HEK293 (cell line): ENCODE data around the gene REEP5.

ENCODE experiments used
- BCL11B ChIP-seq: fragments of 450-650 bp; formaldehyde crosslinking; IDR thresholded peaks from 2 replicates; pipeline ENCODE4 v1.5.1; 2016; ENCODE audit warnings: low read depth, missing biosample characterization, missing genetic modification characterization
- GLI2 ChIP-seq: fragments of 450-650 bp; formaldehyde crosslinking; IDR thresholded peaks from 2 replicates; pipeline ENCODE4; 2017; ENCODE audit warnings: missing biosample characterization, missing genetic modification characterization, low read depth, borderline replicate concordance
- MEIS1 ChIP-seq: sonication (generic); formaldehyde crosslinking; IDR thresholded peaks from 2 replicates; pipeline ENCODE4 v1.8.1; 2022; ENCODE audit warnings: missing genetic modification reagents, mild to moderate bottlenecking, borderline replicate concordance
- SCRT2 ChIP-seq: fragments of 450-650 bp; formaldehyde crosslinking; IDR thresholded peaks from 2 replicates; pipeline ENCODE4 v1.5.1; 2016; ENCODE audit warnings: missing biosample characterization, missing genetic modification characterization
- SP2 ChIP-seq: fragments of 450-650 bp; formaldehyde crosslinking; IDR thresholded peaks from 2 replicates; pipeline ENCODE4 v1.5.1; 2016; ENCODE audit warnings: missing biosample characterization, missing genetic modification characterization
- ZFP3 ChIP-seq: fragments of 450-650 bp; formaldehyde crosslinking; IDR thresholded peaks from 2 replicates; pipeline ENCODE4 v1.5.1; 2016; ENCODE audit warnings: low read depth, missing biosample characterization, missing genetic modification characterization
- ZIC2 ChIP-seq: fragments of 450-650 bp; formaldehyde crosslinking; IDR thresholded peaks from 2 replicates; pipeline ENCODE4 v1.5.1; 2016; ENCODE audit warnings: missing biosample characterization, missing genetic modification characterization
- ZNF157 ChIP-seq: fragments of 450-650 bp; formaldehyde crosslinking; IDR thresholded peaks from 2 replicates; pipeline ENCODE4 v1.5.1; 2016; ENCODE audit warnings: missing biosample characterization, missing genetic modification characterization
- ZNF2 ChIP-seq: fragments of 450-650 bp; formaldehyde crosslinking; IDR thresholded peaks from 2 replicates; pipeline ENCODE4 v1.5.1; 2016; ENCODE audit warnings: missing biosample characterization, missing genetic modification characterization
- ZNF248 ChIP-seq: fragments of 450-650 bp; formaldehyde crosslinking; IDR thresholded peaks from 2 replicates; pipeline ENCODE4 v1.5.1; 2017; ENCODE audit warnings: missing biosample characterization, missing genetic modification characterization
- ZNF324 ChIP-seq: fragments of 450-650 bp; formaldehyde crosslinking; IDR thresholded peaks from 2 replicates; pipeline ENCODE4 v1.5.1; 2016; ENCODE audit warnings: missing biosample characterization, missing genetic modification characterization
- ZNF350 ChIP-seq: fragments of 450-650 bp; formaldehyde crosslinking; IDR thresholded peaks from 2 replicates; pipeline ENCODE4 v1.5.0; 2017; ENCODE audit warnings: missing biosample characterization, mild to moderate bottlenecking, missing genetic modification characterization
- ZNF354C ChIP-seq: fragments of 450-650 bp; formaldehyde crosslinking; IDR thresholded peaks from 2 replicates; pipeline ENCODE4 v1.5.1; 2016; ENCODE audit warnings: missing biosample characterization, missing genetic modification characterization, low read depth, borderline replicate concordance
- ZNF530 ChIP-seq: fragments of 450-650 bp; formaldehyde crosslinking; IDR thresholded peaks from 2 replicates; pipeline ENCODE4 v1.5.1; 2016; ENCODE audit warnings: low read depth, missing biosample characterization, missing genetic modification characterization
- ZNF558 ChIP-seq: fragments of 450-650 bp; formaldehyde crosslinking; IDR thresholded peaks from 2 replicates; pipeline ENCODE4 v1.5.1; 2016; ENCODE audit warnings: missing biosample characterization, missing genetic modification characterization
- ZNF600 ChIP-seq: fragments of 450-650 bp; formaldehyde crosslinking; IDR thresholded peaks from 2 replicates; pipeline ENCODE4 v1.5.1; 2016; ENCODE audit warnings: missing biosample characterization, missing genetic modification characterization
- ZNF629 ChIP-seq: fragments of 450-650 bp; formaldehyde crosslinking; IDR thresholded peaks from 2 replicates; pipeline ENCODE4 v1.5.1; 2017; ENCODE audit warnings: missing biosample characterization, missing genetic modification characterization
- ZNF701 ChIP-seq: fragments of 450-650 bp; formaldehyde crosslinking; IDR thresholded peaks from 2 replicates; pipeline ENCODE4 v1.5.1; 2016; ENCODE audit warnings: missing biosample characterization, missing genetic modification characterization
- ZNF707 ChIP-seq: fragments of 450-650 bp; formaldehyde crosslinking; IDR thresholded peaks from 2 replicates; pipeline ENCODE4 v1.5.1; 2016; ENCODE audit warnings: missing biosample characterization, missing genetic modification characterization
- ZSCAN16 ChIP-seq: fragments of 450-650 bp; formaldehyde crosslinking; IDR thresholded peaks from 2 replicates; pipeline ENCODE4 v1.5.1; 2016; ENCODE audit warnings: missing biosample characterization, missing genetic modification characterization
- ZSCAN30 ChIP-seq: fragments of 450-650 bp; IDR thresholded peaks from 2 replicates; pipeline ENCODE4 v1.5.1; 2018; ENCODE audit warnings: missing biosample characterization, mild to moderate bottlenecking, missing genetic modification characterization, moderate library complexity
- ZXDB ChIP-seq: fragments of 450-650 bp; formaldehyde crosslinking; IDR thresholded peaks from 2 replicates; pipeline ENCODE4 v1.5.1; 2016; ENCODE audit warnings: missing biosample characterization, missing genetic modification characterization
- TF ChIP-seq, protein P1 (sequence below): fragments of 450-650 bp; formaldehyde crosslinking; IDR thresholded peaks from 2 replicates; pipeline ENCODE4 v1.5.1; 2016; ENCODE audit warnings: missing biosample characterization, missing genetic modification characterization
- TF ChIP-seq, protein P2 (sequence below): sonication (generic); formaldehyde crosslinking; IDR thresholded peaks from 2 replicates; pipeline ENCODE4 v1.8.1; 2022; ENCODE audit warnings: mild to moderate bottlenecking, moderate library complexity, missing genetic modification reagents
- TF ChIP-seq, protein P3 (sequence below): fragments of 450-650 bp; formaldehyde crosslinking; IDR thresholded peaks from 2 replicates; pipeline ENCODE4 v1.5.1; 2017; ENCODE audit warnings: missing biosample characterization, missing genetic modification characterization
- TF ChIP-seq, protein P4 (sequence below): fragments of 450-650 bp; formaldehyde crosslinking; IDR thresholded peaks from 2 replicates; pipeline ENCODE4 v1.5.1; 2017; ENCODE audit warnings: missing biosample characterization, missing genetic modification characterization
- TF ChIP-seq, protein P5 (sequence below): fragments of 450-650 bp; formaldehyde crosslinking; optimal IDR thresholded peaks from 2 replicates; pipeline ENCODE3; 2016; ENCODE audit warnings: missing biosample characterization, mild to moderate bottlenecking, missing genetic modification characterization
- TF ChIP-seq, protein P6 (sequence below): fragments of 450-650 bp; formaldehyde crosslinking; IDR thresholded peaks from 2 replicates; pipeline ENCODE4 v1.5.1; 2016; ENCODE audit warnings: missing biosample characterization, missing genetic modification characterization
- TF ChIP-seq, protein P7 (sequence below): fragments of 450-650 bp; formaldehyde crosslinking; IDR thresholded peaks from 2 replicates; pipeline ENCODE4 v1.5.1; 2016; ENCODE audit warnings: missing biosample characterization, missing genetic modification characterization

The REEP5 gene

DNA sequence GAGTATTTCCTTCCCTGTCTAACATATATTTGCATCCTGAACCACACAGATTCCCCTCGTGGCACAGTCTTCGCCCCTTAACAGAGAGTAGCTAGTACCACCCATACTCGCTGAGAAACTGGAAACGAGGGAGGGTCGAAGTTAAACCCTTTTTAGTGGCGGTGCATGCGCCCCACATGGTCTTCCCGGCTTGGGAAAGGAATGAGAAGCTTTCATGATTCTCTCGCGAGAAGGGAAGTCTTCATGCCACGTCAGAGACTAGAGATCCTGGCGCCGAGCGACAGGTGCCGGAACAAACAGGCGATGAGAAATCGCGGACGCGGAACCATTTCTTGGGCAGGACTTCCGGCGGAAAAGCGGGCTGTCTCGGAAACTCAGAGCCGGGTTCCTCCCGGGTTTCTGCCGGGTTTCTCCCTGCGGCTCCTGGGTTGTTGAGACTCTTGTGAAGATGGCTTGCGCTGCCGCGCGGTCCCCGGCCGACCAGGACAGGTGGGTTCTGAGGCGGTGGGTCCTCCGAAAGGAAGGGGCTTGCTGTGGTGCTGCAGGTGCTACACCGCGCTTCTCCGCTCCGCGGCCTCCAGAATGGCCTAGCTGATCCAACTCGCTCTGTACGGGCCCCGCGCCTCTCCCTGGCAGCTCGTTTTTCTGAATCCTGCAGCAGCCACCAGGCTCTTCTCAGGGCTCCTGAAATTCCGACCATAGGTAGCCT lies 60.9 kb downstream of the REEP5 start, which contains the start of gene SRP19 (continued):
- TF ChIP-seq, protein P1, sequence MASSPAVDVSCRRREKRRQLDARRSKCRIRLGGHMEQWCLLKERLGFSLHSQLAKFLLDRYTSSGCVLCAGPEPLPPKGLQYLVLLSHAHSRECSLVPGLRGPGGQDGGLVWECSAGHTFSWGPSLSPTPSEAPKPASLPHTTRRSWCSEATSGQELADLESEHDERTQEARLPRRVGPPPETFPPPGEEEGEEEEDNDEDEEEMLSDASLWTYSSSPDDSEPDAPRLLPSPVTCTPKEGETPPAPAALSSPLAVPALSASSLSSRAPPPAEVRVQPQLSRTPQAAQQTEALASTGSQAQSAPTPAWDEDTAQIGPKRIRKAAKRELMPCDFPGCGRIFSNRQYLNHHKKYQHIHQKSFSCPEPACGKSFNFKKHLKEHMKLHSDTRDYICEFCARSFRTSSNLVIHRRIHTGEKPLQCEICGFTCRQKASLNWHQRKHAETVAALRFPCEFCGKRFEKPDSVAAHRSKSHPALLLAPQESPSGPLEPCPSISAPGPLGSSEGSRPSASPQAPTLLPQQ (tag by site-specific recombination), result 0 out of 2 replicates have a peak, but pooled peaks have one; percentile 9
- TF ChIP-seq, protein P2, sequence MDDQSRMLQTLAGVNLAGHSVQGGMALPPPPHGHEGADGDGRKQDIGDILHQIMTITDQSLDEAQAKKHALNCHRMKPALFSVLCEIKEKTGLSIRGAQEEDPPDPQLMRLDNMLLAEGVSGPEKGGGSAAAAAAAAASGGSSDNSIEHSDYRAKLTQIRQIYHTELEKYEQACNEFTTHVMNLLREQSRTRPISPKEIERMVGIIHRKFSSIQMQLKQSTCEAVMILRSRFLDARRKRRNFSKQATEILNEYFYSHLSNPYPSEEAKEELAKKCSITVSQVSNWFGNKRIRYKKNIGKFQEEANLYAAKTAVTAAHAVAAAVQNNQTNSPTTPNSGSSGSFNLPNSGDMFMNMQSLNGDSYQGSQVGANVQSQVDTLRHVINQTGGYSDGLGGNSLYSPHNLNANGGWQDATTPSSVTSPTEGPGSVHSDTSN (CRISPR knock-in tag), result peak; percentile 92
- TF ChIP-seq BCL11B (tag by site-specific recombination), result no peak
- TF ChIP-seq, protein P3, sequence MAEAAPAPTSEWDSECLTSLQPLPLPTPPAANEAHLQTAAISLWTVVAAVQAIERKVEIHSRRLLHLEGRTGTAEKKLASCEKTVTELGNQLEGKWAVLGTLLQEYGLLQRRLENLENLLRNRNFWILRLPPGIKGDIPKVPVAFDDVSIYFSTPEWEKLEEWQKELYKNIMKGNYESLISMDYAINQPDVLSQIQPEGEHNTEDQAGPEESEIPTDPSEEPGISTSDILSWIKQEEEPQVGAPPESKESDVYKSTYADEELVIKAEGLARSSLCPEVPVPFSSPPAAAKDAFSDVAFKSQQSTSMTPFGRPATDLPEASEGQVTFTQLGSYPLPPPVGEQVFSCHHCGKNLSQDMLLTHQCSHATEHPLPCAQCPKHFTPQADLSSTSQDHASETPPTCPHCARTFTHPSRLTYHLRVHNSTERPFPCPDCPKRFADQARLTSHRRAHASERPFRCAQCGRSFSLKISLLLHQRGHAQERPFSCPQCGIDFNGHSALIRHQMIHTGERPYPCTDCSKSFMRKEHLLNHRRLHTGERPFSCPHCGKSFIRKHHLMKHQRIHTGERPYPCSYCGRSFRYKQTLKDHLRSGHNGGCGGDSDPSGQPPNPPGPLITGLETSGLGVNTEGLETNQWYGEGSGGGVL, result no peak
- peak; percentile 82 for TF ChIP-seq ZNF629 (tag by site-specific recombination)
- peak; percentile 93 for TF ChIP-seq SP2 (tag by site-specific recombination)
- peak; percentile 85 for TF ChIP-seq SCRT2
- no peak for TF ChIP-seq ZFP3
- no peak for TF ChIP-seq ZNF701 (tag by site-specific recombination)
- TF ChIP-seq ZNF558 (tag by site-specific recombination), result no peak
- TF ChIP-seq, protein P4, sequence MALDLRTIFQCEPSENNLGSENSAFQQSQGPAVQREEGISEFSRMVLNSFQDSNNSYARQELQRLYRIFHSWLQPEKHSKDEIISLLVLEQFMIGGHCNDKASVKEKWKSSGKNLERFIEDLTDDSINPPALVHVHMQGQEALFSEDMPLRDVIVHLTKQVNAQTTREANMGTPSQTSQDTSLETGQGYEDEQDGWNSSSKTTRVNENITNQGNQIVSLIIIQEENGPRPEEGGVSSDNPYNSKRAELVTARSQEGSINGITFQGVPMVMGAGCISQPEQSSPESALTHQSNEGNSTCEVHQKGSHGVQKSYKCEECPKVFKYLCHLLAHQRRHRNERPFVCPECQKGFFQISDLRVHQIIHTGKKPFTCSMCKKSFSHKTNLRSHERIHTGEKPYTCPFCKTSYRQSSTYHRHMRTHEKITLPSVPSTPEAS (tag by site-specific recombination), result no peak
- TF ChIP-seq ZSCAN16, result no peak
- TF ChIP-seq ZNF707 (tag by site-specific recombination), result no peak
- TF ChIP-seq, protein P5, sequence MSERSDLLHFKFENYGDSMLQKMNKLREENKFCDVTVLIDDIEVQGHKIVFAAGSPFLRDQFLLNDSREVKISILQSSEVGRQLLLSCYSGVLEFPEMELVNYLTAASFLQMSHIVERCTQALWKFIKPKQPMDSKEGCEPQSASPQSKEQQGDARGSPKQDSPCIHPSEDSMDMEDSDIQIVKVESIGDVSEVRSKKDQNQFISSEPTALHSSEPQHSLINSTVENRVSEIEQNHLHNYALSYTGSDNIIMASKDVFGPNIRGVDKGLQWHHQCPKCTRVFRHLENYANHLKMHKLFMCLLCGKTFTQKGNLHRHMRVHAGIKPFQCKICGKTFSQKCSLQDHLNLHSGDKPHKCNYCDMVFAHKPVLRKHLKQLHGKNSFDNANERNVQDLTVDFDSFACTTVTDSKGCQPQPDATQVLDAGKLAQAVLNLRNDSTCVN (tag by site-specific recombination), result peak; percentile 28
- TF ChIP-seq ZSCAN30 (tag by site-specific recombination), result no peak; the same call in 1 of the 2 replicates
- peak; percentile 68 for TF ChIP-seq ZNF600
- TF ChIP-seq MEIS1 (CRISPR knock-in tag), result no peak
- no peak for TF ChIP-seq ZNF324 (tag by site-specific recombination)
- no peak for TF ChIP-seq GLI2
- no peak for TF ChIP-seq ZNF2 (tag by site-specific recombination)
- no peak for TF ChIP-seq ZIC2
- no peak for TF ChIP-seq ZNF530
- TF ChIP-seq, protein P6, sequence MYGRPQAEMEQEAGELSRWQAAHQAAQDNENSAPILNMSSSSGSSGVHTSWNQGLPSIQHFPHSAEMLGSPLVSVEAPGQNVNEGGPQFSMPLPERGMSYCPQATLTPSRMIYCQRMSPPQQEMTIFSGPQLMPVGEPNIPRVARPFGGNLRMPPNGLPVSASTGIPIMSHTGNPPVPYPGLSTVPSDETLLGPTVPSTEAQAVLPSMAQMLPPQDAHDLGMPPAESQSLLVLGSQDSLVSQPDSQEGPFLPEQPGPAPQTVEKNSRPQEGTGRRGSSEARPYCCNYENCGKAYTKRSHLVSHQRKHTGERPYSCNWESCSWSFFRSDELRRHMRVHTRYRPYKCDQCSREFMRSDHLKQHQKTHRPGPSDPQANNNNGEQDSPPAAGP (tag by site-specific recombination), result 0 out of 2 replicates have a peak, but pooled peaks have one; percentile 13
- TF ChIP-seq ZNF354C (tag by site-specific recombination), result no peak
- TF ChIP-seq ZXDB (tag by site-specific recombination), result peak; percentile 64; the same call in 1 of the 2 replicates
- TF ChIP-seq, protein P7, sequence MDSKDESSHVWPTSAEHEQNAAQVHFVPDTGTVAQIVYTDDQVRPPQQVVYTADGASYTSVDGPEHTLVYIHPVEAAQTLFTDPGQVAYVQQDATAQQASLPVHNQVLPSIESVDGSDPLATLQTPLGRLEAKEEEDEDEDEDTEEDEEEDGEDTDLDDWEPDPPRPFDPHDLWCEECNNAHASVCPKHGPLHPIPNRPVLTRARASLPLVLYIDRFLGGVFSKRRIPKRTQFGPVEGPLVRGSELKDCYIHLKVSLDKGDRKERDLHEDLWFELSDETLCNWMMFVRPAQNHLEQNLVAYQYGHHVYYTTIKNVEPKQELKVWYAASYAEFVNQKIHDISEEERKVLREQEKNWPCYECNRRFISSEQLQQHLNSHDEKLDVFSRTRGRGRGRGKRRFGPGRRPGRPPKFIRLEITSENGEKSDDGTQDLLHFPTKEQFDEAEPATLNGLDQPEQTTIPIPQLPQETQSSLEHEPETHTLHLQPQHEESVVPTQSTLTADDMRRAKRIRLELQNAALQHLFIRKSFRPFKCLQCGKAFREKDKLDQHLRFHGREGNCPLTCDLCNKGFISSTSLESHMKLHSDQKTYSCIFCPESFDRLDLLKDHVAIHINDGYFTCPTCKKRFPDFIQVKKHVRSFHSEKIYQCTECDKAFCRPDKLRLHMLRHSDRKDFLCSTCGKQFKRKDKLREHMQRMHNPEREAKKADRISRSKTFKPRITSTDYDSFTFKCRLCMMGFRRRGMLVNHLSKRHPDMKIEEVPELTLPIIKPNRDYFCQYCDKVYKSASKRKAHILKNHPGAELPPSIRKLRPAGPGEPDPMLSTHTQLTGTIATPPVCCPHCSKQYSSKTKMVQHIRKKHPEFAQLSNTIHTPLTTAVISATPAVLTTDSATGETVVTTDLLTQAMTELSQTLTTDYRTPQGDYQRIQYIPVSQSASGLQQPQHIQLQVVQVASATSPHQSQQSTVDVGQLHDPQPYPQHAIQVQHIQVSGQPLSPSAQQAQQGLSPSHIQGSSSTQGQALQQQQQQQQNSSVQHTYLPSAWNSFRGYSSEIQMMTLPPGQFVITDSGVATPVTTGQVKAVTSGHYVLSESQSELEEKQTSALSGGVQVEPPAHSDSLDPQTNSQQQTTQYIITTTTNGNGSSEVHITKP (tag by site-specific recombination), result peak; percentile 39
- no peak for TF ChIP-seq ZNF157 (tag by site-specific recombination)
- no peak for TF ChIP-seq ZNF248 (tag by site-specific recombination)
- no peak for TF ChIP-seq ZNF350
